A549 (cell line): ENCODE data around the gene LIPA.
"Not testable (repeated sequence)": the region's sequence is repeated elsewhere in the genome, so short reads cannot be mapped to it uniquely, and the experiment has no call there.

Source experiments
- BHLHE40 ChIP-seq: IDR thresholded peaks from 2 replicates; pipeline ENCODE4 v1.6.1; 2012; ENCODE audit warnings: low read depth, low read length, inconsistent platforms
- CEBPB ChIP-seq, 2 experiments: fragments of >200 bp in 1 of 2; sonication (Bioruptor Twin) in 1 of 2; formaldehyde crosslinking in 1 of 2; IDR thresholded peaks; 2 replicates each; pipeline ENCODE4 v1.6.1; 2012 to 2016
- CTCF ChIP-seq: fragments of >200 bp; sonication (Bioruptor Twin); formaldehyde crosslinking; IDR thresholded peaks from 3 replicates; pipeline ENCODE4 v1.5.1; 2016
- FOSL2 ChIP-seq, 2 experiments: fragments of 450-650 bp in 1 of 2; fragments of >200 bp in 1 of 2; sonication (Bioruptor Twin) in 1 of 2; formaldehyde crosslinking; IDR thresholded peaks; 2 replicates each; pipeline versions ENCODE4 v1.5.0 to v1.6.1; 2016 to 2020; ENCODE audit warnings: mild to moderate bottlenecking in 1 of 2, moderate library complexity in 1 of 2
- HOXB5 ChIP-seq: fragments of 250-450 bp; sonication (Bioruptor Pico); IDR thresholded peaks from 2 replicates; pipeline ENCODE4 v1.5.0; 2020; ENCODE audit warnings: mild to moderate bottlenecking, moderate library complexity
- KDM5A ChIP-seq: fragments of 200-600 bp; sonication (generic); IDR thresholded peaks from 2 replicates; pipeline ENCODE4 v1.6.1; 2016; ENCODE audit warnings: antibody characterized with exemption, mild to moderate bottlenecking
- MYC ChIP-seq: IDR thresholded peaks from 2 replicates; pipeline ENCODE4 v1.6.1; 2012; ENCODE audit warnings: mild to moderate bottlenecking, inconsistent platforms, low read length, improper control_type of control experiment, borderline replicate concordance
- NFE2L2 ChIP-seq: fragments of 150-350 bp; conservative IDR thresholded peaks from 2 replicates; pipeline ENCODE4 v1.6.1; 2014; ENCODE audit warnings: low read length
- POLR2A ChIP-seq: IDR thresholded peaks from 2 replicates; pipeline ENCODE4 v1.6.1; 2012; ENCODE audit warnings: mild to moderate bottlenecking, low read length
- POLR2AphosphoS2 ChIP-seq: conservative IDR thresholded peaks from 2 replicates; pipeline ENCODE4 v1.6.1; 2012; ENCODE audit warnings: low read length, improper control_type of control experiment, inconsistent platforms
- REST ChIP-seq: fragments of 200-600 bp; sonication (generic); IDR thresholded peaks from 2 replicates; pipeline ENCODE4 v1.6.1; 2016; ENCODE audit warnings: antibody characterized with exemption, mild to moderate bottlenecking, moderate library complexity
- ZSCAN20 ChIP-seq: fragments of 250-450 bp; sonication (Bioruptor Pico); IDR thresholded peaks from 2 replicates; pipeline ENCODE4 v1.8.0; 2022; ENCODE audit warnings: mild to moderate bottlenecking, moderate library complexity
- TF ChIP-seq, protein P1 (sequence below): IDR thresholded peaks from 2 replicates; pipeline ENCODE4 v1.6.1; 2012

DNA sequence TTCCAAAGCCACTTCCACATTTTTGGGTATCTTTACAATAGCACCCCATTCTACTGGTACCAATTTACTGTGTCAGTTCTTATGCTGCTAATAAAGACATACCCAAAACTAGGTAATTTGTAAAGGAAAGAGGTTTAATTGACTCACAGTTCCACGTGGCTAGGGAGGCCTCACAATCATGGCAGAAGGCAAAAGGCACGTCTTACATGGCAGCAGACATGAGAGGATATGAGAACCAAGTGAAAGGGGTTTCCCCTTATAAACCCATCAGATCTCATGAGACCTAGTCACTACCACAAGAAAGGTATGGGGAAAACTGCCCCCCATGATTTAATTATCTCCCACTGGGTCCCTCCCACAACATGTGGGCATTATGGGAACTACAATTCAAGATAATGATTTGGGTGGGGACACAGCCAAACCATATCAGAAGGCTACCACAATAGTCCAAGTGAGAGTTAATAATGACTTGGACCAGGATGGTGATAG is 3.6 kb upstream of the LIPA start:
- not testable (repeated sequence) for TF ChIP-seq POLR2A; FOSL2 (IDR thresholded peaks at IDR 0.05); FOSL2 (CRISPR knock-in tag; IDR thresholded peaks at IDR 0.05); CTCF; CEBPB (IDR thresholded peaks at IDR 0.05); HOXB5 (CRISPR knock-in tag); MYC; POLR2AphosphoS2; REST; ZSCAN20 (CRISPR knock-in tag); NFE2L2; BHLHE40; KDM5A
- TF ChIP-seq, protein P1, sequence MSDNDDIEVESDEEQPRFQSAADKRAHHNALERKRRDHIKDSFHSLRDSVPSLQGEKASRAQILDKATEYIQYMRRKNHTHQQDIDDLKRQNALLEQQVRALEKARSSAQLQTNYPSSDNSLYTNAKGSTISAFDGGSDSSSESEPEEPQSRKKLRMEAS, result not testable (repeated sequence)
